PFSK-1 (cell line): ENCODE data around the gene NHLRC1.

ENCODE experiments used
- FOXP2 ChIP-seq: optimal IDR thresholded peaks from 2 replicates; pipeline ENCODE3; 2011; ENCODE audit warnings: borderline replicate concordance, control low read depth, inconsistent platforms; ENCODE audit not compliant: insufficient read depth; ENCODE audit errors: extremely low read length, extremely low read depth
- POLR2AphosphoS5 ChIP-seq: IDR thresholded peaks from 2 replicates; pipeline ENCODE4 v1.6.1; 2012; ENCODE audit warnings: low read depth, mild to moderate bottlenecking, control low read depth, low read length, moderate library complexity
- SIN3A ChIP-seq: IDR thresholded peaks from 2 replicates; pipeline ENCODE4 v1.6.1; 2012; ENCODE audit warnings: mild to moderate bottlenecking, low read length, moderate library complexity, borderline replicate concordance; ENCODE audit not compliant: insufficient read depth
- TAF1 ChIP-seq: IDR thresholded peaks from 2 replicates; pipeline ENCODE4 v1.6.1; 2012; ENCODE audit warnings: low read length, control low read depth, borderline replicate concordance; ENCODE audit not compliant: insufficient read depth
- TF ChIP-seq, protein P1 (sequence below), 2 experiments: IDR thresholded peaks; 2 replicates each; pipeline versions ENCODE4 v1.6.1 to v1.8.0; 2011 to 2012; ENCODE audit warnings: low read depth in 2 of 2, low read length in 2 of 2, control low read depth in 1 of 2, inconsistent platforms in 1 of 2, mild to moderate bottlenecking in 1 of 2, moderate library complexity in 1 of 2; ENCODE audit not compliant: insufficient read depth in 1 of 2

NHLRC1 gene

DNA sequence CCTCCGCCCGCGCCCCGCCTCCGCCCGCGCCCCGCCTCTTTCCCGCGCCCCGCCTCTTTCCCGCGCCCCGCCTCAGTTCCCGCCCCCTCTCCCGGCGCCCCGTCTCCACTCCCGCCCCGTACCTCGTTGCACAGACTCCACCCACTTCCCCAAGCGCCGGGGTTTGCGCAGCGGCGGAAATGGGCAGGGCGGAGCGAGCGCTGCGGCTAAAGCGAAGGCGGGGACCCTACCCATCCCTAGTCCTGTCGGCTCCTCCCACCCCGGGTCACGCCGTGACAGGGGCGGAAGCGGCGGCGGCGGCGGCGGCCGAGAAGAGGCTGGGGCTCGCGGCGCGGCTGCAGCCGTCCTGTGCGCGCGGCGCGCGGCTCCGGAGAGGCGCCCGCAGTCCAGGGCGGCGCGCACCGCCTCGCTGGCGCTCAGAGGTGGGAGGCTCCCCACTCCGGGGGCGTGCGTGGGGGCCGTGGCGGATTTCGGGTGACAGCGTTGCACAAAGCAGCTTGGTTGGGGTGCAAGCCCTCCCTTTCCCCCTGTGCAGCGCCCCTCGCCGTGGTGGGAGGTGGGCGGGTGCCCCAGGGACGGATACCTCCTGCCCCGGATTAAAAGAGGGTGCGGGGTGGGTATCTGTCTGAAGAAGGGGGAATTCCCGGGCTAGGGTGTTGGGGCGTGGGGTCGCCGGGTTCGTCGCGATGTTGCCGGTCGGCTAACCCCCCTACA is 32.8 kb upstream of the NHLRC1 start, which contains the start of gene KDM1B:
TSS of gene KDM1B (plus strand) at position 273 of the 714 bp plus-strand sequence. CDS start 4,474 bp downstream, outside the sequence.
- TF ChIP-seq POLR2AphosphoS5: peak; percentile 71
- TF ChIP-seq, protein P1, sequence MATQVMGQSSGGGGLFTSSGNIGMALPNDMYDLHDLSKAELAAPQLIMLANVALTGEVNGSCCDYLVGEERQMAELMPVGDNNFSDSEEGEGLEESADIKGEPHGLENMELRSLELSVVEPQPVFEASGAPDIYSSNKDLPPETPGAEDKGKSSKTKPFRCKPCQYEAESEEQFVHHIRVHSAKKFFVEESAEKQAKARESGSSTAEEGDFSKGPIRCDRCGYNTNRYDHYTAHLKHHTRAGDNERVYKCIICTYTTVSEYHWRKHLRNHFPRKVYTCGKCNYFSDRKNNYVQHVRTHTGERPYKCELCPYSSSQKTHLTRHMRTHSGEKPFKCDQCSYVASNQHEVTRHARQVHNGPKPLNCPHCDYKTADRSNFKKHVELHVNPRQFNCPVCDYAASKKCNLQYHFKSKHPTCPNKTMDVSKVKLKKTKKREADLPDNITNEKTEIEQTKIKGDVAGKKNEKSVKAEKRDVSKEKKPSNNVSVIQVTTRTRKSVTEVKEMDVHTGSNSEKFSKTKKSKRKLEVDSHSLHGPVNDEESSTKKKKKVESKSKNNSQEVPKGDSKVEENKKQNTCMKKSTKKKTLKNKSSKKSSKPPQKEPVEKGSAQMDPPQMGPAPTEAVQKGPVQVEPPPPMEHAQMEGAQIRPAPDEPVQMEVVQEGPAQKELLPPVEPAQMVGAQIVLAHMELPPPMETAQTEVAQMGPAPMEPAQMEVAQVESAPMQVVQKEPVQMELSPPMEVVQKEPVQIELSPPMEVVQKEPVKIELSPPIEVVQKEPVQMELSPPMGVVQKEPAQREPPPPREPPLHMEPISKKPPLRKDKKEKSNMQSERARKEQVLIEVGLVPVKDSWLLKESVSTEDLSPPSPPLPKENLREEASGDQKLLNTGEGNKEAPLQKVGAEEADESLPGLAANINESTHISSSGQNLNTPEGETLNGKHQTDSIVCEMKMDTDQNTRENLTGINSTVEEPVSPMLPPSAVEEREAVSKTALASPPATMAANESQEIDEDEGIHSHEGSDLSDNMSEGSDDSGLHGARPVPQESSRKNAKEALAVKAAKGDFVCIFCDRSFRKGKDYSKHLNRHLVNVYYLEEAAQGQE (IDR thresholded peaks at IDR 0.05; ENCODE audit: insufficient read depth in 1 of 2, low read depth in 2 of 2, low read length in 2 of 2): no peak
- peak; percentile 77 for TF ChIP-seq FOXP2
- peak; percentile 32; the same call in 1 of the 2 replicates for TF ChIP-seq TAF1
- 0 out of 2 replicates have a peak, but pooled peaks have one; percentile 41 for TF ChIP-seq SIN3A

- TF ChIP-seq, protein P1 (IDR thresholded peaks at IDR 0.05; ENCODE audit: insufficient read depth in 1 of 2, low read depth in 2 of 2, low read length in 2 of 2): no peak
- TF ChIP-seq FOXP2 (no peak), POLR2AphosphoS5 (no peak; the same call in 1 of the 2 replicates), TAF1 (peak; percentile 34; the same call in 1 of the 2 replicates), SIN3A (no peak)
These were observed 32.2 kb upstream of the NHLRC1 start, which contains the start of gene TPMT for GRCh38 chr6:18154507-18155149. TPMT (minus strand) TSS chr6:18155077; CDS start chr6:18149127, 5,950 bp downstream.

DNA sequence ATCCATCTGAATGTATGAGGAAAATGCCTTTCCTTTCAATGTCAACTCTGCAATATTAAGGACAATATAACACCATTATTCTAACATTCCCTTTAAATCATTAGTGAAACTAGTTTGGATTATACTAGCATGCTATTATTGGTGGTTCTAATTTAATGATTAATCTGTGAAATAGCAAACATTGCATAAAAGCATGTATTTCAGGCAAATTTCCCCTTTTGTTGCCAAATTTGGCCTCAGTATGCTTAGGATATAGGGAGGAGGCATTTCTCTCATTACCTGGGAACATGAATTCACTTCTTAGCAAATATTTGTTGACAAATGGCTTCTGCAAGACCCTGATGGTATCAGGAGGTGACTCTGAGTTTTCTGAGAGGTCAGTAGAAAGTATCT is 30.8 kb upstream of the NHLRC1 start:
- TF ChIP-seq, protein P1 (IDR thresholded peaks at IDR 0.05; ENCODE audit: insufficient read depth in 1 of 2, low read depth in 2 of 2, low read length in 2 of 2): no peak
- TF ChIP-seq TAF1 (no peak), FOXP2 (no peak), POLR2AphosphoS5 (no peak), SIN3A (no peak)

- TF ChIP-seq, protein P1 (IDR thresholded peaks at IDR 0.05; ENCODE audit: insufficient read depth in 1 of 2, low read depth in 2 of 2, low read length in 2 of 2): no peak
- TF ChIP-seq SIN3A (no peak), TAF1 (no peak), FOXP2 (no peak), POLR2AphosphoS5 (no peak)
These were observed 29.3 kb upstream of the NHLRC1 start for GRCh38 chr6:18151801-18152200.
